NCI-H187 treated with DMSO at 0.1 percent for 48 hours (cell line): ENCODE measurements around the gene DOC2A.

ENCODE experiments used
- DNase-seq: peaks from one replicate; lab custom pipeline; 2025; lab: John Stamatoyannopoulos, UW

DOC2A gene

GRCh38 chr16:29989111-29989858, 21.5 kb downstream of the DOC2A start:
- DNase-seq: no peak

DNA sequence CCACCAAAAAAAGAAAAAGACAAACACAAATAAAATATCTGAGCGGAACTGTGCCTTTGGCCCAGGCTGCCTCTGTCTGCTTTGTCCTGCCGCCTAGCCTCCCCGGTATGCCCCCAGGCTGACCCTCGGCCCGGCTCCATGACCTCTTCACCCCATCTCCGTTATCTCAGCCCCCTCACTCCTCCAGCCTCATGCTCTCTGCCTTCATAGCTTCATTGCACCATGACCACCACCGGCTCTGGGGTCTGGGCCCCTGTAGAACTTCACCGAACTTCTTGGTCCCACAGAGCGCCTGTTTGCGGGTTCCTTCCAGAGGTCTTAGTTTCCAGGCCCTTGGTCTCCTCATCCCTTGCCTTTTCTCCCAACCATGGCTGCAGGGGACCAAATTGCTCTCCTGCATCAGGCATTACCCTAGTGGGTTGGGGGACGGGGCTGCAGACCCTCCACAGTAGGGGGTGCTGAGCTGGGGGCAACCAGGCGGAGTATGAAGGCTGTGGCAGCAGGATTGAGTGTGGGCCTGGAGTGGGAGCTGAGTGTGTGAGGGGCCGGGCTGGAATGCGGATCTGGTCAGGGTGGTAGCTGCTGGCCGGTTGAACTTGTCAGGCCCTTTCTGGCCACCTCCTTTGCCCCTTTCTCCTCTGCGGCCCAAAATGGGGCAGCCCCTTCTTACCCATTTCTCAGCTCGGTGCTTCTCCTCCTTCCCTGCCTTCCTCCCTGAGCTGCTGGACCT, 22.3 kb downstream of the DOC2A start:
- no peak for DNase-seq

- no peak for DNase-seq
Observed at GRCh38 chr16:29987371-29988085, 23.3 kb downstream of the DOC2A start.

GRCh38 chr16:29986931-29987330, 23.9 kb downstream of the DOC2A start:
- DNase-seq: no peak

GRCh38 chr16:29986231-29986630, 24.6 kb downstream of the DOC2A start:
- DNase-seq: no peak

GRCh38 chr16:29985271-29985811, 25.5 kb downstream of the DOC2A start:
- DNase-seq: no peak

DNA sequence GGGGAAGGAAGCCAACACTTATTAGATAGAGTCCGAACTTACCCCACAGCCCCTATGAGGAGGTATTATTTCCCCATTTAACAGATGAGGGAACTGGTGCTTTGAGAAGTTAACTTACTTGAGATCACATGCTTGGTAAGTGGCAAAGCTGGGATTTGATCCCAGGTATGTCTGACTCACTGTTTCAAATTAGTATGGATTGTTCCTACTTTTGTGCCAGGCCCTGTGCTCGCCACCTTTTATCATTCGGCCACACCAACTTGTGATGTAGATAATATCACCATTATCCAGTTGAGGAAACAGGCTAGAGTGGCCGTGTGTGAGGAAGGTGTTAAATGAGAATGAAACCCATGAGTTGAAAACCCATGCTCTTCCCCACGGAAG, 26.1 kb downstream of the DOC2A start:
- DNase-seq: no peak

DNA sequence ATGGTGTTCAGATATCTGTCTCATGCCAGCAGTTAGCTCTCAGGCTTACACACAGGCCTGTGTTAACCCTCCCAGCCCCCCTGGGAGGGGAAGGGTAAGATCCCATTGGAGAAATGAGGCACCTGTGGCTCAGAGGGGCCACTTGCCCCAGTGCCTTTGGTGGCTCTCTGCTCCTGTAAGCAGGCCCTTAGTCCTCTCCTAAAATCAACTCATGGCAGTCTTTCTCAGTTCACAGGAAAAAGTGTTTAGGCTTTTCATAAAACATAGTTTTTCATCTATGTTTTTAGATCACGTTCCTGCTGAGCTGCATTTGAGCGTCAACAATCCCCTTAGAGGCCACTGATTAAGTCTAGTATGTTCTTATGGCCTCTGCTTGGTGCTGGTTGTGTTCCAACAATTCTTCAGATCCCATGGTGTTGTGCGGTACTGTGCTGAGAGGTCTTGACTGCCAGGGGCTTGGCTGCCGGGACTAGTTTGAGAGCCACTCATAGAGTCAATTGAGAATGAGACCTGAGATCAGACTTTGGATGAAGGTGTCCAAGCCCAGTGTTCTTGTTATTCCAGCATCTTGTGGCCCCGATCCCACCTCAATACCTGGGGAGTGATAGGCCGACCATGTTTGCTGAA, 26.6 kb downstream of the DOC2A start:
- no peak for DNase-seq

GRCh38 chr16:29983420-29984136, 27.2 kb downstream of the DOC2A start:
- DNase-seq: no peak

DNA sequence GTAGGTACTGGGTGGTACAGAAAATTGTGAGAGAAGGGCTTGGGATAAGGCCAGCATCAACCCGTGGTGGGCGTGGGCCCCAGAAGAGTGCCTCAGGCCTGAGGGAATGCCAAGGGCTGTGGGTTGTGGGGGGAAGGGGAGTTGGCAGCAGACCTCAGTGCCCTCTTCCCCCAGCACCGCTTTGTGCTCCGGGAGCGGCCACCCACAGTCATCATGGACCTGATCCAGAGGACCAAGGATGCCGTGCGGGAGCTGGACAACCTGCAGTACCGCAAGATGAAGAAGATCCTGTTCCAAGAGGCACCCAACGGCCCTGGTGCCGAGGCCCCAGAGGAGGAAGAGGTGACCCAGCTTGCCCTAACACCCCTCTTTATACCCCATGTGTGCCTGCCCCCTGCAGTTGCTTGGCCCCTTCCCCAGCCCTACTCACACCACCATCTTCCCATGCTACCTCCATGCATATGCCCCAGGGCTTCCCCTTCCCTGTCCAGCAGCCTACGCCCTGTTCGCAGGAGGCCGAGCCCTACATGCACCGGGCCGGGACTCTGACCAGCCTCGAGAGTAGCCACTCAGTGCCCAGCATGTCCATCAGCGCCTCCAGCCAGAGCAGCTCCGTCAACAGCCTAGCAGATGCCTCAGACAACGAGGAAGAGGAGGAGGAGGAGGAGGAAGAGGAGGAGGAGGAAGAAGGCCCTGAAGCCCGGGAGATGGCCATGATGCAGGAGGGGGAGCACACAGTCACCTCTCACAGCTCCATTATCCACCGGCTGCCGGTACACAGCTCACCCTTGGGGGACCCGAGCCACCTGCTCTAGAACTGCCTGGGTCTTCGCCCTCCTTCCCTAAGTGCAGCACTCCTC, 28.0 kb downstream of the DOC2A start:
- DNase-seq: no peak

DNA sequence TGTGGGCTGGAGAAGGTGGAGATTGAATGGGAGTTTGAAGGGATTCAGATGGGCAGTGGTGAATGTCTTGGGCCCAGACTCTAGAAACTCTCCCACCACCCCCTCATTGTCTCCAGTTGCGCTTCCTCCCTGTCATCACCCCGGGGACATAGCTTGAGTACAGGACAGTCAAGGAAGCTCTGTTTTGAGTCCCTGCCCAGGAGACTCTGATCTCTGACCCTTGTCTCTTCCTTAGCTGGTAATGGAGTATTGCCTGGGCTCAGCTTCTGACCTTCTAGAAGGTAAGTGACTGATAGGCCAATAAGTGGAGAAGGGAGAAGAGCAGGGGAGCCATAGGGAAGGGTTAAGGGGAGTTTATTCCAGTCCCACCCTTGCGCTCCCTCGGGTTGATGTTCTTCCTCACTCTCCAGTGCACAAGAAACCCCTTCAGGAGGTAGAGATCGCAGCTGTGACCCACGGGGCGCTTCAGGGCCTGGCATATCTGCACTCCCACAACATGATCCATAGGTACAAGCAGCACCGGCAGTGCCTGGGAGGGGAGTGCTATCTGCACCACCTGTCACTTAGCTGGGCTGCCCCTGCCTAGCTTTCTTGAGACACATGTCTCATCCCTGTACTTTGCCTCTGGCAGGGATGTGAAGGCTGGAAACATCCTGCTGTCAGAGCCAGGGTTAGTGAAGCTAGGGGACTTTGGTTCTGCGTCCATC, 32.1 kb downstream of the DOC2A start:
- DNase-seq: no peak

DNA sequence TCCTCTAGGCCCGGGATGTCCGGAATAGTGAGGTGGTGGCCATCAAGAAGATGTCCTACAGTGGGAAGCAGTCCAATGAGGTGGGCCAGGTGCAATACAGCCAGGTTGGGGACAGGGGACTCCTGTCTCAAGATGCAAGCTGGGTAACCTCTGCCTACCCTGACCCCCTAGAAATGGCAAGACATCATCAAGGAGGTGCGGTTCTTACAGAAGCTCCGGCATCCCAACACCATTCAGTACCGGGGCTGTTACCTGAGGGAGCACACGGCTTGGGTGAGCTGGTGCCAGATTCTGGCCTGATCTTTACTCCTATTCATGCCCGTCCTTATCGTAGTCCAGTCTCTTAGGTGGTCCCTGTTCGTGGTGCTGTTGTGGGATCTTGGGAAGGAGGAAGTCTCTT, 32.7 kb downstream of the DOC2A start:
- no peak for DNase-seq

- DNase-seq: no peak
Observed at GRCh38 chr16:29977063-29977825, 33.6 kb downstream of the DOC2A start.

DNA sequence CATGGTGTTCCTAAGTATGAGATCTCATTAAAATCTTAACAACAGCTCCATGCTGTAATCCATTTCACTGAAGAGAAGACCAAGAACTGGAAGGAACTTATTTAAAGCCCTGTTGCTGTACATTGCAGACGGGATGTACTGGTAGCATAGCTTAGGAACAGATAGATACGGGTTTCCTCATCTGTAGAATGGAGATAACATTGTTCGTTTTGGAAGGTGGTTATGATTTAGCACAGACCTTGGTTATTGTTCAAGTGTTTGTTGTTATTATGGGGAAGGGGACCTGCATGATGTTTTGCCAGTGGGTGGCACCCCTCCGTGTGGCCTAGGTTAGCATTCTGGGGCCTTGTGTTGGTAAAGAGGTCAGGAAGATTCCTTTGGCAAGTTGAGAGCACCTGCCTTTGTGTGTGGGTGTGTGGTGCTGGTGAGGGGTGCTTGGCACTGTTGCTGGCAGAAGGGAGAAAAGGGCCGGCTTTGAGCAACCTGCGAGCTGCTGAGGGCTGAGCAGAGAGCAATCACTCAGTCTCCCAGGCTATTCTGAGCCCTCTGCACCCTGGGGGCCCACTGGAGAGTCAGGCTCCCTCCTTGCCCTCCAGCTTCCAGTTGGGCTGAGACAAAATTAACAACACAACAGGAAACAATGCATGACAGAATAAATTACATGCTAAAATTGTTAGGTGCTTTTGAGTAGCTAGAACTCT, 34.9 kb downstream of the DOC2A start:
- DNase-seq: no peak

DNA sequence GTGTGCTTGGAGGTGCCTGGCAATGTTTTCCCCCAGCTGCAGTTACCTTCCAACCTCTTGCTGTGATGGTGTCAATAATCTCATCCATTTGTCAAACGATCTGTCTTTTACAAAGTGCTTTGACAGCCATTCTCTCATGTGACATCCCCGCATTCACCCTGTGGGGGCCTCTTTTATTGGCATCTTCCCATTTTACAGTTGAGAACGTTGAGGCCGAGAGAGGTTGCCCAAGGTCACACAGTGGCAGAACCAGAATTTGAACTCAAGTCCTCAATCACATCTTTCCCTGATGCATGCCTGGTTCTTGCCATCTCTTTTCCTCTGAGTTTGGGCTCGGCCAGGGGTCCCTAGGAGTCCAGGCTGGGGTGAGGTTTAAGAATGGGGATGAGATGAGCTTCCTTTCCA, 35.7 kb downstream of the DOC2A start:
- DNase-seq: no peak

- no peak for DNase-seq
Observed at GRCh38 chr16:29974291-29975133, 36.3 kb downstream of the DOC2A start.

DNA sequence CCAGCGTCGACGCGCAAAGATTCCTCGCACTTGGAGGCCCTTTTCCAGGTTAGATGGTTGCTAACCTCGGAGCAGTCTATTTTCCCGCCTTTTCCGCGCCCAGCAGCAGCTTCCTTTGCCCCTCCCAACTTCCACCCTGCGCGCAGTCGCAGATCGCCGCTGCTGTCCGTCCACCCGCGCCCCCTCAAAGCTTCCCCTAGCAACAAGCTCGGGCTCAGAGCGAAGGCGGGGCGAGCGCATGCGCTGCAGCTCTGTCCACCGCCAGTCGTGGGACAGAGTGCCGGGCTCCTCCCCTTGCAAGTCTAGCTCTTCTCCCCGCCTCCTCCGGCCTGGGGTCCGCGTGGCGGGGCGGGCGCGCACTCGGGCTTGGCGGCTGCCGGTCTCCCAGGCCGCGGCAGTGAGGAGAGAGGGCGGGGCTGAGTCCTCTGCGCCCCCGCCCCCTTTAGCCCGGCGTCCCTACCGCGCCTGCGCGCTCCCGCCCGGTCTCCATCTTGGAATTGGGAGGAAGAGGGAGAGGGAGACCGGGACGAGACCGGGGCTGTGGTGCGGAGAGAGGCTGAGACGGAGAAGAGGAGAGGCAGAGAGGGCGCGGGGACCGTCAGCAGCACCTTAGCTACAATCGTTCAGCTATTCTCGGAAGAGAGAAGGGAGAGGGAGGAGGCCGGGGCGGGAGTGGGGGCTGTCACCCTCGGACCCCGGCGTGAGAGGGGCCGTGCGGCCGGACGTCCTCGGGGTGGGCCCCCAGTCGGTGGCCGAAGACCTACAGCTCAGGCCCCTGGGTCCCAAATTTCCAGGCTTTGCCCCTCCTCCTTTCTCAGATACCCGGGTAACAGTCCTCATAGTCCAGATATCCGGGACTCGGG, 37.2 kb downstream of the DOC2A start, which contains the start of gene TAOK2:
Gene TAOK2, plus strand, starts transcription at position 485 of the 863 bp plus-strand sequence. CDS start 3,905 bp downstream, outside the sequence.
- peak; percentile 78 for DNase-seq
